Measurements from ENCODE around the gene PROM2.

Gene PROM2

GRCh38 chr2:95284886-95285541 lies 10.8 kb downstream of the PROM2 start:
- no peak for TF ChIP-seq CTCF (IDR thresholded peaks at IDR 0.05; ENCODE audit: unreplicated experiment in 3 of 3)
- no peak overlapping the region for H3K27ac Mint-ChIP-seq
- H3K27me3 Mint-ChIP-seq (ENCODE audit: low read depth): no peaks in the 10 kb centered on the region
- no peaks in the 10 kb centered on the region for H3K4me1 Mint-ChIP-seq
- peaks cover 1% of the 10 kb centered on the region for H3K9me3 Mint-ChIP-seq
- H3K36me3 Mint-ChIP-seq (ENCODE audit: low read depth): peaks cover 2% of the 10 kb centered on the region
- no peak overlapping the region for H3K4me3 Mint-ChIP-seq

DNA sequence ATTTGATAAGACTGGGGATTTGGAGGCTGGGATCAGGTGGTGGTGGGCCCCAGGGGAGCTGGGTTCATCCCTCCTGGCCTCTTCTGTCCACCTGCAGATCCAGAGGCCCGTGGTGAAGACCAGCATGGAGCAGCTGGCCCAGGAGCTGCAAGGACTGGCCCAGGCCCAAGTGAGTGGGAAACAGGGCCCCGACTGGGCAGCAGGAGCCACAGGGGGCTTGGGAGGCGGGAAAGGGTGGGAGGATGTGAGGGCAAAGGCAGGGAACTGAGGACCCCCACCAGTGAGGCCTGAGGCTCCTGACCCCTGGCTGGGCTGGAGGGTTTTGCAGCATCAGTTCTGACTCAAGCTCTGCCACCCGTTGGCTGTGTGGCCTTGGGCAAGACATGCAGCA lies 11.3 kb downstream of the PROM2 start:
- H3K4me1 Mint-ChIP-seq: no peaks in the 10 kb centered on the region
- no peak for TF ChIP-seq CTCF (IDR thresholded peaks at IDR 0.05; ENCODE audit: unreplicated experiment in 3 of 3)
- H3K9me3 Mint-ChIP-seq: peaks cover 6% of the 10 kb centered on the region
- H3K27ac Mint-ChIP-seq: no peak overlapping the region
- H3K4me3 Mint-ChIP-seq: no peak overlapping the region
- H3K27me3 Mint-ChIP-seq (ENCODE audit: low read depth): no peaks in the 10 kb centered on the region
- peaks cover 7% of the 10 kb centered on the region for H3K36me3 Mint-ChIP-seq (ENCODE audit: low read depth)

DNA sequence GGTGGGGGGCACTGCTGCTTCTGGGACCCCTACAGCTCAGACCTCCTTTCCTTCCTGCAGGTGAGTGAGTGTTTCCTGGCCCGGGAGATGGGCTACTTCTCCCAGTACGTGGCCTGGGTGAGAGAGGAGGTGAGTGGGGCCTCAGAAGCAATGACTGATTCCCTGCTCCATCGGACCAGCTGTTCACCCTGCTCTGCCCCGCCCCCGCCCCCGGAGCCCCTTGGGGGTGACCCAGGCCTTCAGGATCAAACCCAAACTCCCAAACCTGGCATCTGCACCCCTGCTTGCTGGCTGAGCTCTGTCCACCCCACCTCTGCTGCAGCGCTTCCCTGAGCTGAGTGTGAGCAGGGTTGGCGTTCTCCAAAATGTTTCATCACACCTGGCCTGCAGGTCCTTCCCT lies 13.1 kb downstream of the PROM2 start:
- H3K4me1 Mint-ChIP-seq: no peaks in the 10 kb centered on the region
- no peaks in the 10 kb centered on the region for H3K27me3 Mint-ChIP-seq (ENCODE audit: low read depth)
- no peak overlapping the region for H3K4me3 Mint-ChIP-seq
- TF ChIP-seq CTCF (IDR thresholded peaks at IDR 0.05; ENCODE audit: unreplicated experiment in 3 of 3): no peak
- peaks cover 19% of the 10 kb centered on the region for H3K9me3 Mint-ChIP-seq
- H3K36me3 Mint-ChIP-seq (ENCODE audit: low read depth): peaks cover 12% of the 10 kb centered on the region
- no peak overlapping the region for H3K27ac Mint-ChIP-seq

DNA sequence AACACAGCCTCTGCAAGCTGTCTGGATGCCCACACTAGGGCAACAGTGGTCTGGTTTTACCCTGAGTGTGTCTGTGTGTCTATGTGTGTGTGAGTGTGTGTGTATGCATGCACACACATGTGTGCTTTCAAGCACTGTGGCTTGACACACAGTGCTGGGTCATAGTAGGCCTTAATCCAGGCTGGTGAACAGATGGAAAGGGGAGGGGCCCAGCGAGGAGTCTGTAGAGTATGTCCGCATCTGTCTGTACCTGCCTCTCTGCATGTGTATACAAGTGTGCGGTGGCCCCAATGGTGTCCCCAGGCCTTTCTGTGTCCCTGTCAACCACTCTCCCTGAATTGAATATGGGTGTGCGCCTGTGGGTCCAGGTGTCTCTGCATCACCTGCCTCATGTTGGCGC lies 13.6 kb downstream of the PROM2 start:
- Mint-ChIP-seq H3K27me3 (ENCODE audit: low read depth) (no peaks in the 10 kb centered on the region), H3K4me3 (no peak overlapping the region), H3K4me1 (no peaks in the 10 kb centered on the region), H3K36me3 (ENCODE audit: low read depth) (peaks cover 12% of the 10 kb centered on the region), H3K27ac (no peak overlapping the region), H3K9me3 (peaks cover 20% of the 10 kb centered on the region)
- TF ChIP-seq CTCF (IDR thresholded peaks at IDR 0.05; ENCODE audit: unreplicated experiment in 3 of 3): no peak

DNA sequence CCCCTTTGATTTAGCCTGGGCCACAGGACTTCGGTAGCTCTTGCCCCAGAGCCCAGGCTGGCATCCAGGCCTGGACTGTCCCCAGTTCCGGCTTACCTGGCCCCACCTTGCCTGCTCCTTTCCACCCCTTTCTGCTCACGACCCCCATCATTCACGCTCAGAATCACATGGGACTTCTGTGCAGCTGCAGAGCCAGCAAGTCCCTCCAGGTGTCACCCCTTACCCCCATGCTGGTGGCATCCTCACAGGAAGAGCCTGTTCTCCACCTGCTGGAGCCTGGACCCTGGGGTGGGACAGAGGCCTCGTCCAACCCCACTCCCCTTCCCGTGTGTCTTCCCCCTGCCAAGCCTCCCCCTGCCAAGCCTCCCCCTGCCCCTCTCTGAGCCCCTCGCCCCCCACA lies 15.0 kb downstream of the PROM2 start:
- Mint-ChIP-seq H3K36me3 (ENCODE audit: low read depth) (peaks cover 12% of the 10 kb centered on the region), H3K4me1 (no peaks in the 10 kb centered on the region), H3K27me3 (ENCODE audit: low read depth) (no peaks in the 10 kb centered on the region), H3K9me3 (peaks cover 20% of the 10 kb centered on the region), H3K27ac (no peak overlapping the region), H3K4me3 (no peak overlapping the region)
- TF ChIP-seq CTCF (IDR thresholded peaks at IDR 0.05; ENCODE audit: unreplicated experiment in 3 of 3): peak in 1 of 3 experiments; percentile 7

DNA sequence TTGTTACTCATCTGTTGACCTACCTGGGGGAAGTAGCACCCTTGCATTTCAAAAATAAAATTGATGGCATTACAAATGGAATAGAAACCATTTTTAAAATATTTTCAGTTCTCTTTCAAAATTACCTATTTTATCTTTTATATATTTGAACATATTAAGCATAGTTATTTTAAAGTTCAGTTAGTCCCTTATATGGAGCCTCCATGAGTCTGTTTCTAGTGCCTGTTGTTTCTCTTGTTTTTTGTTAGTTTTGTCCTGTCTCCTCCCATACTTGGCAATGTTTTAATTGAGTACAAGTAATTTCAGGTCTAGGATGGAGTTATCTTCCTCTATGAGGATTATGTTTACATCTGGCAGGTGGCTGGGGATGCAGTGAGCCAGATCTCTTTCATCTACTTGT lies 17.0 kb downstream of the PROM2 start:
- peaks cover 20% of the 10 kb centered on the region for H3K9me3 Mint-ChIP-seq
- H3K4me3 Mint-ChIP-seq: no peak overlapping the region
- TF ChIP-seq CTCF (IDR thresholded peaks at IDR 0.05; ENCODE audit: unreplicated experiment in 3 of 3): no peak
- no peaks in the 10 kb centered on the region for H3K27me3 Mint-ChIP-seq (ENCODE audit: low read depth)
- no peaks in the 10 kb centered on the region for H3K4me1 Mint-ChIP-seq
- peaks cover 12% of the 10 kb centered on the region for H3K36me3 Mint-ChIP-seq (ENCODE audit: low read depth)
- H3K27ac Mint-ChIP-seq: no peak overlapping the region
